Measurements from ENCODE around the gene SDCCAG8. TPM values are rescaled to one million over a fixed set of nuclear protein-coding genes. Genes with fewer than 3 reads are reported as not detected.

The SDCCAG8 gene
- total and polyA plus RNA-seq, 8 donors, result 24.3 to 37.1 (median 30.0) TPM

DNA sequence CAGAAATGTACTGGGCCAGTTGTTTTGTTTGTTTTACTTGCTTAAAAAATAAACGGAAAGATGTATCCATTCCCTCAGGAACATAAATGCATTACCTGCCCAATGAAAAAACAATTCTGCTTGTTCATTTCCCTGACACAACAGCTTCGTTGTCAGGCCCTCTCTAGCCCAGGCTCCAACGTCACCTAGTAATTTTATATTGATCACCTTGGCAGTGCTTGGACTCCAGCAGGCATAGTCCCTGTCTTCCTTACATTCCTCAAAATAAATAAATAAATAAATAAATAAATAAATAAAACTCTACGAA, 2.0 kb upstream of the SDCCAG8 start:
- Histone ChIP-seq H3K9me3 (no peaks in the 10 kb centered on the region), H3K27me3 (no peaks in the 10 kb centered on the region), H3K27ac (peak overlapping the region; percentile 79 to 95 (median 90)), H3K4me3 (peak overlapping the region; percentile 73 to 91 (median 79)), H3K4me1 (peaks cover 0 to 31% (median 25%) of the 10 kb centered on the region in 3 donors), H3K36me3 (no peaks in the 10 kb centered on the region)
- TF ChIP-seq, protein P1, sequence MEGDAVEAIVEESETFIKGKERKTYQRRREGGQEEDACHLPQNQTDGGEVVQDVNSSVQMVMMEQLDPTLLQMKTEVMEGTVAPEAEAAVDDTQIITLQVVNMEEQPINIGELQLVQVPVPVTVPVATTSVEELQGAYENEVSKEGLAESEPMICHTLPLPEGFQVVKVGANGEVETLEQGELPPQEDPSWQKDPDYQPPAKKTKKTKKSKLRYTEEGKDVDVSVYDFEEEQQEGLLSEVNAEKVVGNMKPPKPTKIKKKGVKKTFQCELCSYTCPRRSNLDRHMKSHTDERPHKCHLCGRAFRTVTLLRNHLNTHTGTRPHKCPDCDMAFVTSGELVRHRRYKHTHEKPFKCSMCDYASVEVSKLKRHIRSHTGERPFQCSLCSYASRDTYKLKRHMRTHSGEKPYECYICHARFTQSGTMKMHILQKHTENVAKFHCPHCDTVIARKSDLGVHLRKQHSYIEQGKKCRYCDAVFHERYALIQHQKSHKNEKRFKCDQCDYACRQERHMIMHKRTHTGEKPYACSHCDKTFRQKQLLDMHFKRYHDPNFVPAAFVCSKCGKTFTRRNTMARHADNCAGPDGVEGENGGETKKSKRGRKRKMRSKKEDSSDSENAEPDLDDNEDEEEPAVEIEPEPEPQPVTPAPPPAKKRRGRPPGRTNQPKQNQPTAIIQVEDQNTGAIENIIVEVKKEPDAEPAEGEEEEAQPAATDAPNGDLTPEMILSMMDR (IDR thresholded peaks at IDR 0.05), result no peak
- intact Hi-C loops (cut with DNase I), result no loop called here
- WGBS, 2 donors, result 0 to 1% methylated on average over 4 of the region's 4 CpGs
- DNase-seq (no peak), FAIRE-seq (no peak), ATAC-seq (no peak)

DNA sequence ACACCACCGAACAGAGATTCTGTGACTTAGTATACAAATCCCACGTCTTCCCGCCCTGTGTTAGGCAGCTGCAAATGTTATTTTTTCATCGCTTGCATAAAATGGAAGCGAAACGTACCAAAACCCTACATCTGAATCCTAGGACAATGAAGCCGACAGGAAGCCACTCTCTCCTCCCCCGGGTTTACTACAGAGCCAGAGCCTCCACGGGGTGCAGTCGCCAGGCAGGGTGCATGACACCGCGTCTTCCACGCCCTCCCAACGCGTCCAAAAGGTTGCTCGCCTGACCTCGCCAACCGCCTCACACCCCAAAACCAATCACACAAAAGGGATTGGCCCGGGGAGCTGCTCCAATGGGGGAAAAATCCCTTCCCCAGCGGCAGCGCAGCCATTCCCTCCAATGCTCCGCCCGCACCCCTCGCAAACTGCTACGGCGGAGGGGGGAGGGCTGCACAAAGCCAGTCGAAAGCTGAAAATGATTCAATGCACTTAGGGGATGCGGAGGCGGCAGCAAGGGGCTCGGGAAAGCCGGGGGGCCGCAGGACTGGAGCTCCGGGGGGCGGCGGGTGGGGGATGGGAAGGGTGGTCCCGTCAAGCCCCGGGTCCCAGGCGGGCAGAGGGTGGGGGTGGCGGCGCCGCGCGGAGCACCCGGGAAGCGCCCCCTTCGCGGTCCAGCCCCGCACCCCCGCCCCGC, 1.5 kb upstream of the SDCCAG8 start:
- H3K27ac ChIP-seq, result peak overlapping the region; percentile 79 to 95 (median 90)
- DNase-seq, result peak; percentile 15 to 77 (median 50)
- WGBS, 2 donors, result 1% methylated on average over 40 to 50 of the region's 50 CpGs
- no peaks in the 10 kb centered on the region for H3K27me3 ChIP-seq
- H3K9me3 ChIP-seq, result no peaks in the 10 kb centered on the region
- peak in 2 of 4 donors; percentile 1 to 10 for ATAC-seq
- intact Hi-C loops (cut with DNase I), result no loop called here
- peaks cover 0 to 31% (median 25%) of the 10 kb centered on the region in 3 donors for H3K4me1 ChIP-seq
- H3K4me3 ChIP-seq, result peak overlapping the region; percentile 73 to 91 (median 79)
- TF ChIP-seq, protein P1 (IDR thresholded peaks at IDR 0.05), result no peak
- FAIRE-seq, result no peak
- no peaks in the 10 kb centered on the region for H3K36me3 ChIP-seq

DNA sequence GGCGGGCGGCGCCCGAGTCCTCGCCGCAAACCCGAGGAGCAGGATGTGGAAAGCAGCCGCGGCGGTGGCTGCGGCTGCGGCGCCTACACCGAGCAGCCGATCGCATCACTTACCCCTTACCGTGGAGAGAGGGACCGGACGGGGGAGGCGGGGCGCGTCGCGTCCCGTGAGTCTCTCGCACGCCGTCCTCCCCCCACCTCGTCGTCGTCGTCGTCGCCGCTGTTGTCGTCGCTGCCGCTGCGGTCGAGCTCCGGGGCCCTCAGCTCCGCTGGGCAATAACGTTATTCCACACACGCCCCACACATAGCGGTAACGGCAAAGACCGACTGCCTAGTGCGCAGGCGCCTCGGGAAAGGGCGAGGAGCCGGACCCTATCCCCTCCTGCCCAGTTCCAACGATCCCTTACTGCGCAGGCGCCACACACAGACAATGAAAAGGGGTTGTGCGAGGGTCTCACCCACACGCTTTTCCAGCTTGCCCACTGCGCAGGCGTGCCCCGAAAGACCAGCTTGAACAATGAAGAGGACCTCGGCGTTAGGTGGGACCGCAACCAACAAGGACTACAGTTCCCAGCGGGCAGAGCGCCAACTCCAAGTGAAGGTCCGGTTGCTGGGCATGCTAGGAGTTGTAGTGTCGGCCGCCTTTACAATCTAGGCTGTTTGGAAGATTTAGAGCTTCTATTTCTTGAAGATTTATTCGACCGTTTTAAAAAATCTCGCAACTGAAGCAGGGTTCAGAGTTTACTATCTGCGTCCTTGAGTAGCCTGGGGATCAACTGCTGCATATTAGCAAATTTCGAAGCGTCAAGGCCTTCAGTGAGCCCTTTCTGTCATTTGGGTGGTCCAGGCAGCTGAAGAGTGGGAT, 682 bp upstream of the SDCCAG8 start, which contains the start of gene CEP170:
Gene CEP170, minus strand, starts transcription at position 355 of the 864 bp plus-strand sequence. CDS start 30,001 bp downstream, outside the sequence.
- Histone ChIP-seq H3K27me3 (no peaks in the 10 kb centered on the region), H3K27ac (peak within 1 kb of the TSS; percentile 79 to 95 (median 90)), H3K9me3 (no peaks in the 10 kb centered on the region), H3K36me3 (no peaks in the 10 kb centered on the region), H3K4me1 (peaks cover 0 to 31% (median 25%) of the 10 kb centered on the region in 3 donors), H3K4me3 (peak within 1 kb of the TSS; percentile 73 to 91 (median 79))
- intact Hi-C loops (cut with DNase I), result no loop called here
- TF ChIP-seq, protein P1 (IDR thresholded peaks at IDR 0.05), result no peak
- 0% methylated on average over 57 to 74 of the region's 74 CpGs for WGBS, 2 donors
- FAIRE-seq, result no peak
- ATAC-seq, result peak; percentile 79 to 88 (median 82)
- peak; percentile 87 to 96 (median 92) for DNase-seq

DNA sequence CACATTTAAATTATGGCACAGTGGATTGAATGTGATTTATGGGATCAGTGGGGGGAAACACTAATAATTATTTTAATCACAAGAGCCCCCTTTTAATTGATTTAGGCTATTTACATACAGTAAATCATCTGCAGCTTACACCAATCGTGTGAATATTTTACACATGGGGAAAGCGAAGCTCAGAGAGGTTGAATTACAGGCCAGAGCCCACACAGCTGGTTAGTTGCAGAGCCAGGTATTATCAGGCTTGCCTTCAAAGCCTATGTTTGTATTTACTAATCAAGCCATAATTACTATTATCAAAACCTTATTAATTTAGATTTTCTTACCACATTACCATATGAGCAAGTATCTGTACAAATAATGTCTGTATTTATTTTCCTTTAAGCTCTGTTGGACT, 749 bp downstream of the SDCCAG8 start:
- TF ChIP-seq, protein P1 (IDR thresholded peaks at IDR 0.05), result no peak
- 6 to 14% methylated on average over 2 of the region's 2 CpGs for WGBS, 2 donors
- intact Hi-C loops (cut with DNase I), result no loop called here
- Histone ChIP-seq H3K27ac (peak overlapping the region; percentile 79 to 95 (median 90)), H3K27me3 (no peaks in the 10 kb centered on the region), H3K36me3 (no peaks in the 10 kb centered on the region), H3K4me3 (peak overlapping the region; percentile 73 to 91 (median 79)), H3K9me3 (no peaks in the 10 kb centered on the region), H3K4me1 (peaks cover 0 to 35% (median 25%) of the 10 kb centered on the region in 3 donors)
- FAIRE-seq (no peak), ATAC-seq (no peak), DNase-seq (no peak)
